ENCODE results near the gene NPLOC4.

Gene NPLOC4

DNA sequence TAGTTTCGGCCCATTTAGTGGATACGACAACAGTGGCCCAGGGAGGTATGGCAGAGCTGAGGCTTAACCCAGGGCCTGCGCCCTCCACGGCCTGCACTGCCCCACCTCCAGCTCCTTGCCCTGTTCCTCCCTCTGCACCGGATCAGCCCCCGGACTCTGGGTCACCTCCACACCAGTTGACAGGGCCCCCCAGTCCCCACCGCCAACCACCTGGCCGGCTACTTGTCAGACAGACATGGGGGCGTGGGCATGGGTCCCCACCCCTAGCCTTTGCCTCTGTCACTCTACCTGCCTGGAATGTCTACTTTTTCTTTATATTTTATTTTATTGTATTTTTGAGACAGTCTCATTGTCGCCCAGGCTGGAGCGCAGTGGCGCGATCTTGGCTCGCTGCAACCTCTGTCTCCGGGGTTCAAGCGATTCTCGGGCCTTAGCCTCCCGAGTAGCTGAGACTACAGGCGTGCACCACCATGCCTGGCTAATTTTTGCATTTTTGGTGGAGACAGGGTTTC lies 121.3 kb downstream of the NPLOC4 start:
- DNase-seq, result no peak

- peak; percentile 35 for DNase-seq
Measured at GRCh38 chr17:81514739-81515529, 122.0 kb downstream of the NPLOC4 start.

DNA sequence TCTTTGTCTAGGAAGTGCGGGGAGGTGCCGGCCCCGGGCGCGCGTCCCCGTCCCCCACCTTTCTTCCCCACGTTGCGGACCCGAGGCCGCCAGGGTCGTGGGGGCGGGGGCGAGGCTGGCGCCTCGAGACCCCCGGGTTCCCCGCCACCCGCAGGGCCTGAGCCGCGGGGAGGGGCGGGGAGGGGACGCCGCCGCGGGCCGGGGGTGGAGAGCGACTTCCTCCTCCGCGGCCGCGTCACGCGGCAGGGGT lies 122.5 kb downstream of the NPLOC4 start:
- no peak for DNase-seq

- peak; percentile 43 for DNase-seq
Measured at GRCh38 chr17:81513753-81514488, 123.0 kb downstream of the NPLOC4 start.

- DNase-seq, result peak; percentile 54
Measured at GRCh38 chr17:81513372-81513752, 123.5 kb downstream of the NPLOC4 start.

DNA sequence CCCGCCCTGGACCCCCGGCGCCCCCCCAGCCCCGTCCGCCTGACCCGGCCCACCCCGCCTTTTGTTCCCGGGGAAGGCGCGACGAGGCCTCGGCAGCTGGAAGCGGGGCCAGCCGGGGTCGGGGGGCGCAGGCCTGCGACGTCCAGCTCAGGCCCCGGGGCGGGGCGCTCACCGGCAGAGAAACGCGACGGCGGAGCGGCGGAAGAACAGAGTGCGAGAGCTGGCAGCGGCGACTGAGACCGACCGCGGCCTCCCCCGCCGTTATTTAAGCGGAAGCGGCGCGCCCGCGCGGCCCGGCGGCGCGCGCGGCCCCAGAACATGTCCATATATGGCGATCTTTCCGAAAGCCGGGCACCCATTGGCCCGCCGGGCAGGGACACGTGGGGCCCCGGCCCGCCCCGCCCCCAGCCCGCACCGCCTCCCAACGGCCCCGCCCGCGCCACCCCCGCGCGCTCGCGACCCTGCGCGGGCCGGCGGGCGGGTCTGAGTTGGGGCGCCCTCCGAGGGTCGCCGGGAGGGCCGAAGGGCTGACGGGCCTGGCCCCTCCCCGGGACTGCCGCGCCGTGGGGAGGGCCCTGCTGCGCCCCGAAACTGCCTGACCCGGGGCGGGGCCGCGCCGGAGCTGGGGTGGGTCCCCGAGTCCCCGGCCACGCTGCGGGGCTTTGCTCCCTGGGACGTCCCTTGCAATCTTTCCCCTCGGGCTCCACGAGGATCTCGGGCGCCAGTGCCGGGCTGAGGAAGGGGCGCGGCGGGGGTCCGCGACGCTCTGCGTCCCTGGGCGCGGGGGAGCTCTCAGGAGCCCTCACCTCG lies 124.1 kb downstream of the NPLOC4 start, which contains the start of gene ACTG1:
ACTG1 (minus strand) TSS at position 238 of the 810 bp plus-strand sequence. CDS start 445 bp downstream, outside the sequence.
- DNase-seq, result peak; percentile 77

GRCh38 chr17:81511804-81512561 lies 124.9 kb downstream of the NPLOC4 start:
- DNase-seq, result no peak

DNA sequence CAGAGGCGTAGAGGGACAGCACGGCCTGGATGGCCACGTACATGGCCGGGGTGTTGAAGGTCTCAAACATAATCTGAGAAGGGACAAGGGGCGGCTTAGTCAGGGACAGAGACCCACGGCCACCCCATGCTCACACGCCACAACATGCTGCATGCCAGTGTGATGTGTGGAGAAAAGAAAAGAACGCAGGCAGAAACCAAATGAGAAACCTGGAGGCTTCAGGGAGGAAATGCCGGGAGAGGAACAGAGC lies 125.4 kb downstream of the NPLOC4 start:
- DNase-seq, result no peak

GRCh38 chr17:81510785-81511553 lies 125.9 kb downstream of the NPLOC4 start:
- DNase-seq, result no peak

GRCh38 chr17:81509972-81510784 lies 126.7 kb downstream of the NPLOC4 start:
- no peak for DNase-seq

DNA sequence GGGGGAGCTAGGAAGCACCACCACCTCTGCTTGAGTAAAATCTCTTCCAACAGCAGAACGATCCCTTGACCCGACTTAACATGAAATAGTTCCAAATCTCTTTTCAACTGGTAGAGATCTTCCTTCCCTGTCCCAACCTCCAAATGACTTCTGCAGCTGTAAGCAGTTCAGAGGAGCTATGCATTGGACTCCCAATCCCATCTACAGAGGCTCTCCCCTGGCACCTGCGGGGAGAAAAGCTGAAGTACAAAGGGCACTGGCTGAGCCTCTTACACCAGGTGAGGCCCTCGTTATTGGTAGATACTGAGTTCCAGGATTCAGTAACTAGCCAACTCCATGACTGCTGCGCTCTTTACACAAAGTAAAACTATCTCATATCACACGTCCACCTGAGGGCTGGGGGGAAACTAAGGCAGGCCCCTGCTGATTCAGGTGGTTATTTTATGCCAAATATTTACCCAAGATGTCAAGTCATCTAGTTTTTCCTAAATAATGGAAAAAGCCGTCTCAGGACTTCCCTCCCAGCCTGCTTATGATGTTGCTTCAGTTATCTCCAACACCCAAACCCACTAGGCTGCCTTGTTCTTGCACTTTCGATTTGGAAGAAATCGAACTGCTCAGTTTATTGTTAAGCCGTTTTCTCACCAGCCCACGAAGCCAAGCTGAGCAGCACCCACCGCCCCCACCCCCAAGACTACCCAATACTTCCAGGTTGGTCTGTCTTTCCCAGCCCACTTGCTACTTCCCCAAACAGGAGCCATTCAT lies 127.5 kb downstream of the NPLOC4 start:
- DNase-seq, result no peak

DNA sequence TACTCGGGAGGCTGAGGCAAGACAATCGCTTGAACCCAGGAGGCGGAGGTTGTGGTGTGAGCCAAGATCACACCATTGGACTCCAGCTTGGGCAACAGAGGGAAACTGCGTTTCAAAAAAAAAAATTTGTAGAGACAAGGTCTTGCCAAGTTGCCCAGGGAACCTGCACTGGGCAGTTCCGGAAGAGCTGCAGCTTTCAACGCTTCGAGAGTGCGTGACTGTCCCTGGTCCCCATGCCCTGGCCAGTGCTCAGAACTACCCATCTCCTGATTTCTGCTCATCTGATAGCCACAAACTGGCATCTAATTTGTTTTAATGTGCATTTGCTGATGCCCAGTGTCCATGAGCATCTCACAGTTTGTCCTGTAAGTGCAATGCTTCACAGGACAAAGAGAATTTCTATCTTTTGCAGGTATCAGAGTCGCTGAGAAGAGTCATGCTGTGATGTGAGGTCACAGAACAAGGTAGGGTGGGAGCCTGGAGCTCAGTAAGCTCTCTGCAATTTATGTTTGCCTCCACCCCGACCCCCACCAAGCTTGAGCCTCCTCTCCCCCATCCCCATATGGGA lies 128.2 kb downstream of the NPLOC4 start:
- DNase-seq, result no peak

Measured in NCI-H1694 (cell line).